ENCODE data around the gene MLXIP.

Gene MLXIP

GRCh38 chr12:122079532-122080081 lies 1.1 kb downstream of the MLXIP start:
- no peak for DNase-seq (ENCODE audit: low spot score)

GRCh38 chr12:122080149-122081082 lies 1.9 kb downstream of the MLXIP start:
- DNase-seq (ENCODE audit: low spot score): peak; percentile 84

- DNase-seq (ENCODE audit: low spot score): no peak
These were observed 2.6 kb downstream of the MLXIP start for GRCh38 chr12:122081083-122081696.

GRCh38 chr12:122081697-122082221 lies 3.2 kb downstream of the MLXIP start:
- DNase-seq (ENCODE audit: low spot score): no peak

GRCh38 chr12:122082621-122083356 lies 4.2 kb downstream of the MLXIP start:
- no peak for DNase-seq (ENCODE audit: low spot score)

- DNase-seq (ENCODE audit: low spot score): no peak
These were observed 6.4 kb downstream of the MLXIP start for GRCh38 chr12:122084857-122085405.

GRCh38 chr12:122085591-122085990 lies 7.0 kb downstream of the MLXIP start:
- DNase-seq (ENCODE audit: low spot score): no peak

GRCh38 chr12:122086116-122086515 lies 7.6 kb downstream of the MLXIP start:
- DNase-seq (ENCODE audit: low spot score): no peak

GRCh38 chr12:122086641-122087285 lies 8.2 kb downstream of the MLXIP start:
- DNase-seq (ENCODE audit: low spot score): no peak

- DNase-seq (ENCODE audit: low spot score): no peak
These were observed 9.0 kb downstream of the MLXIP start for GRCh38 chr12:122087431-122088178.

- no peak for DNase-seq (ENCODE audit: low spot score)
These were observed 9.7 kb downstream of the MLXIP start for GRCh38 chr12:122088179-122088810.

- DNase-seq (ENCODE audit: low spot score): no peak
These were observed 10.5 kb downstream of the MLXIP start for GRCh38 chr12:122089077-122089476.

GRCh38 chr12:122090759-122091515 lies 12.4 kb downstream of the MLXIP start:
- no peak for DNase-seq (ENCODE audit: low spot score)

GRCh38 chr12:122093098-122093883 lies 14.7 kb downstream of the MLXIP start:
- no peak for DNase-seq (ENCODE audit: low spot score)

- no peak for DNase-seq (ENCODE audit: low spot score)
These were observed 15.7 kb downstream of the MLXIP start for GRCh38 chr12:122094137-122094734.

- DNase-seq (ENCODE audit: low spot score): peak; percentile 40
These were observed 16.4 kb downstream of the MLXIP start for GRCh38 chr12:122094735-122095631.

GRCh38 chr12:122096014-122096413 lies 17.5 kb downstream of the MLXIP start:
- DNase-seq (ENCODE audit: low spot score): no peak

All from cerebellar cortex (tissue), 1 donor.